ENCODE measurements around the gene RNF32.

- TF ChIP-seq, protein P1, sequence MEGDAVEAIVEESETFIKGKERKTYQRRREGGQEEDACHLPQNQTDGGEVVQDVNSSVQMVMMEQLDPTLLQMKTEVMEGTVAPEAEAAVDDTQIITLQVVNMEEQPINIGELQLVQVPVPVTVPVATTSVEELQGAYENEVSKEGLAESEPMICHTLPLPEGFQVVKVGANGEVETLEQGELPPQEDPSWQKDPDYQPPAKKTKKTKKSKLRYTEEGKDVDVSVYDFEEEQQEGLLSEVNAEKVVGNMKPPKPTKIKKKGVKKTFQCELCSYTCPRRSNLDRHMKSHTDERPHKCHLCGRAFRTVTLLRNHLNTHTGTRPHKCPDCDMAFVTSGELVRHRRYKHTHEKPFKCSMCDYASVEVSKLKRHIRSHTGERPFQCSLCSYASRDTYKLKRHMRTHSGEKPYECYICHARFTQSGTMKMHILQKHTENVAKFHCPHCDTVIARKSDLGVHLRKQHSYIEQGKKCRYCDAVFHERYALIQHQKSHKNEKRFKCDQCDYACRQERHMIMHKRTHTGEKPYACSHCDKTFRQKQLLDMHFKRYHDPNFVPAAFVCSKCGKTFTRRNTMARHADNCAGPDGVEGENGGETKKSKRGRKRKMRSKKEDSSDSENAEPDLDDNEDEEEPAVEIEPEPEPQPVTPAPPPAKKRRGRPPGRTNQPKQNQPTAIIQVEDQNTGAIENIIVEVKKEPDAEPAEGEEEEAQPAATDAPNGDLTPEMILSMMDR (CRISPR knock-in tag; IDR thresholded peaks at IDR 0.05): no peak
- TF ChIP-seq GABPA (IDR thresholded peaks at IDR 0.05; ENCODE audit: low read depth, low read length) (no peak), GABPA (CRISPR knock-in tag; IDR thresholded peaks at IDR 0.05; ENCODE audit: low read depth) (no peak), EP300 (IDR thresholded peaks at IDR 0.05; ENCODE audit: low read depth in 2 of 2, low read length in 2 of 2) (no peak), EP300 (CRISPR knock-in tag; IDR thresholded peaks at IDR 0.05; ENCODE audit: borderline replicate concordance) (no peak), CEBPG (CRISPR knock-in tag; IDR thresholded peaks at IDR 0.05) (no peak), LBX2 (CRISPR knock-in tag; IDR thresholded peaks at IDR 0.05; ENCODE audit: borderline replicate concordance) (no peak), EZH2 (conservative IDR thresholded peaks at IDR 0.05; ENCODE audit: low read depth, low read length) (no peak), MAZ (IDR thresholded peaks at IDR 0.05; ENCODE audit: borderline replicate concordance, low read depth, low read length) (no peak), MAZ (CRISPR knock-in tag; IDR thresholded peaks at IDR 0.05; ENCODE audit: low read depth) (no peak), ZBTB38 (CRISPR knock-in tag; IDR thresholded peaks at IDR 0.05) (no peak)
Observed at GRCh38 chr7:156725936-156726335, 85.4 kb downstream of the RNF32 start.

Measured in HepG2 (cell line).